ENCODE data around the gene SLC16A9.

Gene SLC16A9, protein sequence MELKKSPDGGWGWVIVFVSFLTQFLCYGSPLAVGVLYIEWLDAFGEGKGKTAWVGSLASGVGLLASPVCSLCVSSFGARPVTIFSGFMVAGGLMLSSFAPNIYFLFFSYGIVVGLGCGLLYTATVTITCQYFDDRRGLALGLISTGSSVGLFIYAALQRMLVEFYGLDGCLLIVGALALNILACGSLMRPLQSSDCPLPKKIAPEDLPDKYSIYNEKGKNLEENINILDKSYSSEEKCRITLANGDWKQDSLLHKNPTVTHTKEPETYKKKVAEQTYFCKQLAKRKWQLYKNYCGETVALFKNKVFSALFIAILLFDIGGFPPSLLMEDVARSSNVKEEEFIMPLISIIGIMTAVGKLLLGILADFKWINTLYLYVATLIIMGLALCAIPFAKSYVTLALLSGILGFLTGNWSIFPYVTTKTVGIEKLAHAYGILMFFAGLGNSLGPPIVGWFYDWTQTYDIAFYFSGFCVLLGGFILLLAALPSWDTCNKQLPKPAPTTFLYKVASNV

GRCh38 chr10:59709395-59710125, at the start of gene SLC16A9:
TSS of gene SLC16A9 (minus strand) at chr10:59709850. CDS start at chr10:59684291, 25,559 bp downstream.
- TF ChIP-seq ZFP30 (CRISPR knock-in tag; IDR thresholded peaks at IDR 0.05): no peak
- TF ChIP-seq OSR1 (CRISPR knock-in tag; IDR thresholded peaks at IDR 0.05): no peak
- TF ChIP-seq TSHZ2 (CRISPR knock-in tag; IDR thresholded peaks at IDR 0.05): no peak; the same call in 1 of the 2 replicates
- TF ChIP-seq ZNF565 (CRISPR knock-in tag; conservative IDR thresholded peaks at IDR 0.05; ENCODE audit: low read depth): no peak
- no peak for TF ChIP-seq ARNTL (CRISPR knock-in tag; IDR thresholded peaks at IDR 0.05; ENCODE audit: borderline replicate concordance, low read depth)
- TF ChIP-seq CSRNP3 (CRISPR knock-in tag; IDR thresholded peaks at IDR 0.05): no peak
- TF ChIP-seq CSDC2 (CRISPR knock-in tag; IDR thresholded peaks at IDR 0.05): no peak
- TF ChIP-seq ZC3H10 (CRISPR knock-in tag; IDR thresholded peaks at IDR 0.05): no peak
- TF ChIP-seq, protein P1, sequence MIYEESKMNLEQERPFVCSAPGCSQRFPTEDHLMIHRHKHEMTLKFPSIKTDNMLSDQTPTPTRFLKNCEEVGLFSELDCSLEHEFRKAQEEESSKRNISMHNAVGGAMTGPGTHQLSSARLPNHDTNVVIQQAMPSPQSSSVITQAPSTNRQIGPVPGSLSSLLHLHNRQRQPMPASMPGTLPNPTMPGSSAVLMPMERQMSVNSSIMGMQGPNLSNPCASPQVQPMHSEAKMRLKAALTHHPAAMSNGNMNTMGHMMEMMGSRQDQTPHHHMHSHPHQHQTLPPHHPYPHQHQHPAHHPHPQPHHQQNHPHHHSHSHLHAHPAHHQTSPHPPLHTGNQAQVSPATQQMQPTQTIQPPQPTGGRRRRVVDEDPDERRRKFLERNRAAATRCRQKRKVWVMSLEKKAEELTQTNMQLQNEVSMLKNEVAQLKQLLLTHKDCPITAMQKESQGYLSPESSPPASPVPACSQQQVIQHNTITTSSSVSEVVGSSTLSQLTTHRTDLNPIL (CRISPR knock-in tag; IDR thresholded peaks at IDR 0.05; ENCODE audit: low read depth): no peak
- TF ChIP-seq PATZ1 (CRISPR knock-in tag; IDR thresholded peaks at IDR 0.05; ENCODE audit: borderline replicate concordance): no peak; the same call in 1 of the 2 replicates
- TF ChIP-seq ESRRG (CRISPR knock-in tag; IDR thresholded peaks at IDR 0.05): no peak
- TF ChIP-seq PPARA (CRISPR knock-in tag; IDR thresholded peaks at IDR 0.05; ENCODE audit: borderline replicate concordance): no peak
- TF ChIP-seq SNAI2 (CRISPR knock-in tag; IDR thresholded peaks at IDR 0.05): no peak
- no peak for TF ChIP-seq ZFP3 (CRISPR knock-in tag; IDR thresholded peaks at IDR 0.05)
- no peak for TF ChIP-seq TCF4 (CRISPR knock-in tag; IDR thresholded peaks at IDR 0.05; ENCODE audit: borderline replicate concordance)
- TF ChIP-seq ISL1 (CRISPR knock-in tag; IDR thresholded peaks at IDR 0.05): no peak
- no peak for TF ChIP-seq RARB (CRISPR knock-in tag; IDR thresholded peaks at IDR 0.05)
- peak; percentile 91 for ATAC-seq

DNA sequence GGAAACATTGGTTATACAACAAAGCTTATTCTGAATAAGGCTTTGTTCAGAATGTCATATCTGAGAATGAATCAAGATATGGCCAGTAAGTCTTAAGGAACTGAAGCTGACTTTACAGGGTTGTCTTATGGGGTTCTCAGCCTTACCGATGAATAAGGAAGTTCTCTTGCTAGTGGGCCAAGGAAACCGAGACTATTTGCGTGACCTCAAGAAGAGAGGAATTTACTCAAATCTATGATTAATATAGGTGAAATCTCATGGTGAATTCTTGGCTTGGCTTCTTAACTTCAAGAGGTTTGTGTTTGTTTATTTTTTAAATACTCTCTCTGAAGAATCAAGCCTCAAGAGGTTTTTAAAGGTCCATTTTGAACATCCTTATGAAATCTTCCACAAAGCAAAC, 48.3 kb upstream of the SLC16A9 start:
- ATAC-seq: no peak
- TF ChIP-seq ZNF8 (CRISPR knock-in tag; IDR thresholded peaks at IDR 0.05): no peak
- TF ChIP-seq TCF4 (CRISPR knock-in tag; IDR thresholded peaks at IDR 0.05; ENCODE audit: borderline replicate concordance): no peak
- no peak for TF ChIP-seq RARB (CRISPR knock-in tag; IDR thresholded peaks at IDR 0.05)
- no peak for TF ChIP-seq ESRRG (CRISPR knock-in tag; IDR thresholded peaks at IDR 0.05)
- TF ChIP-seq OSR1 (CRISPR knock-in tag; IDR thresholded peaks at IDR 0.05): no peak
- no peak for TF ChIP-seq PPARA (CRISPR knock-in tag; IDR thresholded peaks at IDR 0.05; ENCODE audit: borderline replicate concordance)
- no peak for TF ChIP-seq CSDC2 (CRISPR knock-in tag; IDR thresholded peaks at IDR 0.05)
- TF ChIP-seq BACH2 (CRISPR knock-in tag; IDR thresholded peaks at IDR 0.05; ENCODE audit: borderline replicate concordance): no peak
- TF ChIP-seq CSRNP3 (CRISPR knock-in tag; IDR thresholded peaks at IDR 0.05): no peak
